HepG2 (cell line): ENCODE measurements around the gene SMIM24. TPM values are rescaled to one million over a fixed set of nuclear protein-coding genes. Genes with fewer than 3 reads are reported as not detected.

Experiments used
- CC2D1A ChIP-seq: sonication (generic); formaldehyde crosslinking; IDR thresholded peaks from 2 replicates; pipeline ENCODE4 v1.8.1; 2023; ENCODE audit warnings: mild to moderate bottlenecking, missing genetic modification reagents
- HOXD1 ChIP-seq: sonication (generic); formaldehyde crosslinking; IDR thresholded peaks from 2 replicates; pipeline ENCODE4 v1.5.0; 2020; ENCODE audit warnings: missing genetic modification reagents
- KLF15 ChIP-seq: sonication (generic); formaldehyde crosslinking; IDR thresholded peaks from 2 replicates; pipeline ENCODE4 v1.8.1; 2023; ENCODE audit warnings: borderline replicate concordance, mild to moderate bottlenecking, inconsistent platforms, missing genetic modification reagents, mixed read lengths
- MTA3 ChIP-seq: sonication (generic); formaldehyde crosslinking; IDR thresholded peaks from 2 replicates; pipeline ENCODE4 v1.4.0; 2020; ENCODE audit warnings: missing genetic modification reagents
- NKX3-1 ChIP-seq: sonication (generic); formaldehyde crosslinking; IDR thresholded peaks from 2 replicates; pipeline ENCODE4 v1.5.0; 2020; ENCODE audit warnings: missing genetic modification reagents
- NR2C2 ChIP-seq: sonication (generic); formaldehyde crosslinking; IDR thresholded peaks from 2 replicates; pipeline ENCODE4 v1.4.0; 2020; ENCODE audit warnings: missing genetic modification reagents, mild to moderate bottlenecking, moderate library complexity, borderline replicate concordance
- ONECUT2 ChIP-seq: sonication (generic); formaldehyde crosslinking; IDR thresholded peaks from 2 replicates; pipeline ENCODE4 v1.4.0; 2020; ENCODE audit warnings: missing genetic modification reagents
- RBM22 ChIP-seq: fragments of 200-400 bp; formaldehyde crosslinking; optimal IDR thresholded peaks from 2 replicates; pipeline ENCODE3; 2017; ENCODE audit warnings: mild to moderate bottlenecking, low read length, moderate library complexity
- REL ChIP-seq: sonication (generic); formaldehyde crosslinking; conservative IDR thresholded peaks from 2 replicates; pipeline ENCODE4 v1.8.0; 2022; ENCODE audit warnings: mild to moderate bottlenecking, missing genetic modification reagents, moderate library complexity
- SAFB2 ChIP-seq: sonication (generic); formaldehyde crosslinking; IDR thresholded peaks from 2 replicates; pipeline ENCODE4 v1.5.1; 2020; ENCODE audit warnings: missing genetic modification reagents, low read depth, mild to moderate bottlenecking, borderline replicate concordance
- SP4 ChIP-seq: sonication (generic); formaldehyde crosslinking; IDR thresholded peaks from 2 replicates; pipeline ENCODE4 v1.8.1; 2023; ENCODE audit warnings: mild to moderate bottlenecking, missing genetic modification reagents
- TP53 ChIP-seq: sonication (generic); formaldehyde crosslinking; conservative IDR thresholded peaks from 2 replicates; pipeline ENCODE4 v1.4.0; 2020; ENCODE audit warnings: missing genetic modification reagents
- ZFP36L2 ChIP-seq: sonication (generic); formaldehyde crosslinking; IDR thresholded peaks from 2 replicates; pipeline ENCODE4 v1.4.0; 2020; ENCODE audit warnings: missing genetic modification reagents
- ZFP90 ChIP-seq: sonication (generic); formaldehyde crosslinking; IDR thresholded peaks from 2 replicates; pipeline ENCODE4 v1.8.0; 2022; ENCODE audit warnings: missing genetic modification reagents, mild to moderate bottlenecking, inconsistent platforms, borderline replicate concordance
- ZKSCAN1 ChIP-seq: fragments of 150-350 bp; IDR thresholded peaks from 2 replicates; pipeline ENCODE4 v1.6.1; 2014; ENCODE audit warnings: low read length
- ZKSCAN5 ChIP-seq: sonication (generic); formaldehyde crosslinking; IDR thresholded peaks from 2 replicates; pipeline ENCODE4 v1.5.1; 2020; ENCODE audit warnings: mild to moderate bottlenecking, missing genetic modification reagents
- ZNF12 ChIP-seq: sonication (generic); formaldehyde crosslinking; IDR thresholded peaks from 2 replicates; pipeline ENCODE4 v1.5.0; 2020; ENCODE audit warnings: missing genetic modification reagents
- ZNF3 ChIP-seq: IDR thresholded peaks from 2 replicates; pipeline ENCODE4 v1.7.0; 2017; ENCODE audit warnings: inconsistent platforms
- ZNF354B ChIP-seq: sonication (generic); formaldehyde crosslinking; IDR thresholded peaks from 2 replicates; pipeline ENCODE4 v1.8.0; 2022; ENCODE audit warnings: mild to moderate bottlenecking, missing genetic modification reagents
- ZNF547 ChIP-seq: sonication (generic); formaldehyde crosslinking; IDR thresholded peaks from 2 replicates; pipeline ENCODE4 v1.5.1; 2020; ENCODE audit warnings: mild to moderate bottlenecking, missing genetic modification reagents
- ZNF7 ChIP-seq: IDR thresholded peaks from 2 replicates; pipeline ENCODE4 v1.6.1; 2016; ENCODE audit warnings: missing biosample characterization, missing genetic modification reagents
- polyA plus RNA-seq, 8 experiments: library from polyadenylated mRNA; depleted of rRNA in 3 of 8; stranded (reverse) in 7 of 8; unstranded in 1 of 8; fragments of >200 nt; fragmentation: Illumina TruSeq in 4 of 8; extraction: Trizol in 4 of 8; gene quantifications; 2 replicates each; pipeline versions ENCODE4 v1.2.1 to v1.2.3, GENCODE V29; 2011 to 2016; ENCODE audit warnings: low read depth in 4 of 8, missing spikeins in 1 of 8, mixed read lengths in 1 of 8; ENCODE audit not compliant: insufficient read depth in 1 of 8
- total RNA-seq, 5 experiments: library from RNA; depleted of rRNA; stranded (reverse); fragments of >200 nt; fragmentation: Illumina TruSeq; extraction: Trizol; gene quantifications; 2 replicates each; pipeline ENCODE4 v1.2.3, GENCODE V29; 2016; ENCODE audit warnings: low read depth in 1 of 5
- TF ChIP-seq, protein P1 (sequence below): sonication (generic); formaldehyde crosslinking; IDR thresholded peaks from 2 replicates; pipeline ENCODE4 v1.5.1; 2020; ENCODE audit warnings: mild to moderate bottlenecking, missing genetic modification reagents, borderline replicate concordance
- TF ChIP-seq, protein P2 (sequence below): sonication (generic); IDR thresholded peaks from 2 replicates; pipeline ENCODE4 v1.6.1; 2016; ENCODE audit warnings: low read depth, borderline replicate concordance
- TF ChIP-seq, protein P3 (sequence below): IDR thresholded peaks from 2 replicates; pipeline ENCODE4 v1.6.1; 2016
- TF ChIP-seq, protein P4 (sequence below), 2 experiments: sonication (generic) in 1 of 2; formaldehyde crosslinking in 1 of 2; IDR thresholded peaks; 2 replicates each; pipeline versions ENCODE4 v1.5.1 to v1.6.1; 2011 to 2020; ENCODE audit warnings: borderline replicate concordance in 1 of 2, low read depth in 1 of 2, low read length in 1 of 2, mild to moderate bottlenecking in 1 of 2, missing genetic modification reagents in 1 of 2, moderate library complexity in 1 of 2

The SMIM24 gene
- total and polyA plus RNA-seq, 2 of the 13 experiments (the other 11 are each of a cell fraction or from before 2014, with no cell fraction given), result 11.2 to 70.6 TPM

DNA sequence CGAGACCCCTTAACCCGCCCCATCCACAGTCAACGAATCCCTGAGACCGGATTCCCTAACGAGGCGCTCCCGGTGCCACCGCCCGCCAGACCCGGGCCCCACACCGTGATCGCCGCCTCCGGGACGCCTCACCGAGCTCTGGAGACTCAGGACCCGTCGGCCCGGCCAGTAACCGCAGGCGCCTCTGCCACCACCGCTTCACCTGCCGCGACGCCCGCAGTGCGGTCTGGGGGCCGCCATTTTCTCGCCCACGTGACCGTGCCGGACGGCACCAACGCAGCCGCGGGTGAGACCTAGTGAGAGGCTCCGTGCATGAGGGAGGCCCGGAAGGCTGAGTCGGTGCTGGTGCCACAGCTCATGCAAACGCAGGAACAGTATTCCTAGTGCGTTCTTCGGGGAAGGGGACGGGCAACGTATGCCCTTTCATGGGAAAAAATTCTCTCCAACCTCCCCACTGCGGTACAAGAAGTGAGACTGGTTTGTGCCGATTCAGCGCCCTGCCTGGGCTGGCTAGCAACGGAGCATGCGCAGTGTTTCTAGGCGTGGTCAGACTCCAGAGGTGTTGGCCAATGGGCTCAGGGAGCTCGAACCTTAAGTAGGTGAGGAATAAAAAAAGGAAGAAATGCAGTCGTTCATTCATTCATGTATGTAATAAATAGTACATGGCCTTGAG, 20.2 kb upstream of the SMIM24 start, which contains the start of gene DOHH (continued):
- TF ChIP-seq, protein P1, sequence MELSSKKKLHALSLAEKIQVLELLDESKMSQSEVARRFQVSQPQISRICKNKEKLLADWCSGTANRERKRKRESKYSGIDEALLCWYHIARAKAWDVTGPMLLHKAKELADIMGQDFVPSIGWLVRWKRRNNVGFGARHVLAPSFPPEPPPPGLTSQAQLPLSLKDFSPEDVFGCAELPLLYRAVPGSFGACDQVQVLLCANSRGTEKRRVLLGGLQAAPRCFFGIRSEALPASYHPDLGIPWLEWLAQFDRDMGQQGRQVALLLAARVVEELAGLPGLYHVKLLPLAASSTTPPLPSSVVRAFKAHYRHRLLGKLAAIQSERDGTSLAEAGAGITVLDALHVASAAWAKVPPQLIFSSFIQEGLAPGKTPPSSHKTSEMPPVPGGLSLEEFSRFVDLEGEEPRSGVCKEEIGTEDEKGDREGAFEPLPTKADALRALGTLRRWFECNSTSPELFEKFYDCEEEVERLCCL, result 0 out of 2 replicates have a peak, but pooled peaks have one; percentile 65
- TF ChIP-seq SP4 (peak; percentile 71; the same call in 1 of the 2 replicates), SAFB2 (CRISPR knock-in tag) (peak; percentile 77), ZKSCAN5 (CRISPR knock-in tag) (peak; percentile 54; the same call in 1 of the 2 replicates), KLF15 (CRISPR knock-in tag) (no peak), ZNF3 (no peak), CC2D1A (CRISPR knock-in tag) (peak; percentile 74; the same call in 1 of the 2 replicates), ZNF12 (CRISPR knock-in tag) (no peak), NR2C2 (CRISPR knock-in tag) (peak; percentile 73), MTA3 (CRISPR knock-in tag) (no peak), TP53 (CRISPR knock-in tag) (no peak), ZNF354B (CRISPR knock-in tag) (no peak), ZKSCAN1 (no peak), HOXD1 (CRISPR knock-in tag) (no peak; the same call in 1 of the 2 replicates), ZNF7 (CRISPR knock-in tag) (no peak), ZFP36L2 (CRISPR knock-in tag) (no peak), RBM22 (no peak), ZFP90 (CRISPR knock-in tag) (no peak; the same call in 1 of the 2 replicates), REL (CRISPR knock-in tag) (peak; percentile 93), ZNF547 (peak; percentile 97), NKX3-1 (CRISPR knock-in tag) (no peak), ONECUT2 (CRISPR knock-in tag) (no peak)
- TF ChIP-seq, protein P2, sequence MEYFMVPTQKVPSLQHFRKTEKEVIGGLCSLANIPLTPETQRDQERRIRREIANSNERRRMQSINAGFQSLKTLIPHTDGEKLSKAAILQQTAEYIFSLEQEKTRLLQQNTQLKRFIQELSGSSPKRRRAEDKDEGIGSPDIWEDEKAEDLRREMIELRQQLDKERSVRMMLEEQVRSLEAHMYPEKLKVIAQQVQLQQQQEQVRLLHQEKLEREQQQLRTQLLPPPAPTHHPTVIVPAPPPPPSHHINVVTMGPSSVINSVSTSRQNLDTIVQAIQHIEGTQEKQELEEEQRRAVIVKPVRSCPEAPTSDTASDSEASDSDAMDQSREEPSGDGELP, result no peak
- TF ChIP-seq, protein P3, sequence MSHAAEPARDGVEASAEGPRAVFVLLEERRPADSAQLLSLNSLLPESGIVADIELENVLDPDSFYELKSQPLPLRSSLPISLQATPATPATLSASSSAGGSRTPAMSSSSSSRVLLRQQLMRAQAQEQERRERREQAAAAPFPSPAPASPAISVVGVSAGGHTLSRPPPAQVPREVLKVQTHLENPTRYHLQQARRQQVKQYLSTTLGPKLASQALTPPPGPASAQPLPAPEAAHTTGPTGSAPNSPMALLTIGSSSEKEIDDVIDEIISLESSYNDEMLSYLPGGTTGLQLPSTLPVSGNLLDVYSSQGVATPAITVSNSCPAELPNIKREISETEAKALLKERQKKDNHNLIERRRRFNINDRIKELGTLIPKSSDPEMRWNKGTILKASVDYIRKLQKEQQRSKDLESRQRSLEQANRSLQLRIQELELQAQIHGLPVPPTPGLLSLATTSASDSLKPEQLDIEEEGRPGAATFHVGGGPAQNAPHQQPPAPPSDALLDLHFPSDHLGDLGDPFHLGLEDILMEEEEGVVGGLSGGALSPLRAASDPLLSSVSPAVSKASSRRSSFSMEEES (CRISPR knock-in tag), result peak; percentile 87; the same call in 1 of the 2 replicates
- TF ChIP-seq, protein P4, sequence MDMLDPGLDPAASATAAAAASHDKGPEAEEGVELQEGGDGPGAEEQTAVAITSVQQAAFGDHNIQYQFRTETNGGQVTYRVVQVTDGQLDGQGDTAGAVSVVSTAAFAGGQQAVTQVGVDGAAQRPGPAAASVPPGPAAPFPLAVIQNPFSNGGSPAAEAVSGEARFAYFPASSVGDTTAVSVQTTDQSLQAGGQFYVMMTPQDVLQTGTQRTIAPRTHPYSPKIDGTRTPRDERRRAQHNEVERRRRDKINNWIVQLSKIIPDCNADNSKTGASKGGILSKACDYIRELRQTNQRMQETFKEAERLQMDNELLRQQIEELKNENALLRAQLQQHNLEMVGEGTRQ (IDR thresholded peaks at IDR 0.05; ENCODE audit: low read depth, low read length), result peak; percentile 95
- TF ChIP-seq, protein P4 (CRISPR knock-in tag; IDR thresholded peaks at IDR 0.05; ENCODE audit: borderline replicate concordance), result peak; percentile 99
